Naive thymus-derived CD4-positive, alpha-beta T cell (primary cell): ENCODE data around the gene EPHA5. TPM values are rescaled to one million over a fixed set of nuclear protein-coding genes. Genes with fewer than 3 reads are reported as not detected.

Source experiments
- ATAC-seq: fragments of 150-1000 bp; cut with Tn5 transposase; 2 replicates; pipeline ENCODE4 v1.10.0; 2021; ENCODE audit warnings: mild to moderate bottlenecking, moderate library complexity
- CTCF ChIA-PET: fragments of 350-600 bp; sonication (Branson Sonifier 250); formaldehyde crosslinking; loops from one replicate; lab custom pipeline; 2021; ENCODE audit warnings: antibody characterized with exemption; lab: Charles Lee
- POLR2A ChIA-PET: fragments of 350-600 bp; sonication (Branson Sonifier 250); formaldehyde crosslinking; loops from one replicate; lab custom pipeline; 2021; ENCODE audit warnings: antibody characterized with exemption, inconsistent platforms; lab: Charles Lee
- DNase-seq, 9 donors: peaks; one replicate each; pipeline versions ENCODE4 v3.0.0 to v3.0.0-alpha.2; 2020 to 2022; ENCODE audit warnings: mixed read lengths in 1 of 9
- H3K27ac ChIP-seq: one replicate; pipeline ENCODE4 v1.7.0; 2013; ENCODE audit warnings: mild to moderate bottlenecking, low read depth, low read length, moderate library complexity
- H3K27me3 ChIP-seq, 2 donors: one replicate each; pipeline ENCODE4 v1.7.0; 2013; ENCODE audit warnings: low read length in 2 of 2, mild to moderate bottlenecking in 2 of 2, moderate library complexity in 2 of 2; ENCODE audit not compliant: control insufficient read depth in 2 of 2, insufficient read depth in 2 of 2
- H3K36me3 ChIP-seq, 3 experiments: 1 replicate in 2 of 3; 2 replicates in 1 of 3; pipeline ENCODE4 v1.7.0; 2013; ENCODE audit warnings: low read length in 3 of 3, mild to moderate bottlenecking in 3 of 3, moderate library complexity in 1 of 3; ENCODE audit not compliant: insufficient read depth in 3 of 3, control insufficient read depth in 2 of 3
- H3K4me1 ChIP-seq, 2 donors: one replicate each; pipeline ENCODE4 v1.7.0; 2013; ENCODE audit warnings: low read length in 2 of 2, mild to moderate bottlenecking in 2 of 2, moderate library complexity in 1 of 2; ENCODE audit not compliant: control insufficient read depth in 2 of 2, insufficient read depth in 2 of 2
- H3K4me3 ChIP-seq: 2 replicates; pipeline ENCODE4 v1.7.0; 2013; ENCODE audit warnings: mild to moderate bottlenecking, low read length
- H3K9me3 ChIP-seq, 3 experiments: 1 replicate in 2 of 3; 2 replicates in 1 of 3; pipeline ENCODE4 v1.7.0; 2013; ENCODE audit warnings: low read length in 3 of 3; ENCODE audit not compliant: control insufficient read depth in 2 of 3
- H3K27ac Mint-ChIP-seq, 9 donors: one replicate each; pipeline ENCODE4 v1.8.0; 2020 to 2022; ENCODE audit warnings: mixed read lengths in 9 of 9, mild to moderate bottlenecking in 8 of 9, moderate library complexity in 5 of 9, inconsistent platforms in 2 of 9
- H3K27me3 Mint-ChIP-seq, 5 donors: one replicate each; pipeline ENCODE4 v1.8.0; 2021 to 2022; ENCODE audit warnings: mixed read lengths in 5 of 5, mild to moderate bottlenecking in 1 of 5
- H3K36me3 Mint-ChIP-seq, 5 donors: one replicate each; pipeline ENCODE4 v1.8.0; 2020 to 2022; ENCODE audit warnings: mixed read lengths in 5 of 5, mild to moderate bottlenecking in 3 of 5, inconsistent platforms in 1 of 5
- H3K4me1 Mint-ChIP-seq, 7 donors: one replicate each; pipeline ENCODE4 v1.8.0; 2020 to 2022; ENCODE audit warnings: mixed read lengths in 7 of 7, mild to moderate bottlenecking in 3 of 7, inconsistent platforms in 1 of 7
- H3K4me3 Mint-ChIP-seq, 10 donors: one replicate each; pipeline ENCODE4 v1.8.0; 2020 to 2022; ENCODE audit warnings: mild to moderate bottlenecking in 10 of 10, mixed read lengths in 10 of 10, moderate library complexity in 6 of 10, inconsistent platforms in 2 of 10
- H3K9me3 Mint-ChIP-seq, 11 donors: one replicate each; pipeline ENCODE4 v1.8.0; 2020 to 2022; ENCODE audit warnings: mixed read lengths in 11 of 11, mild to moderate bottlenecking in 4 of 11, inconsistent platforms in 1 of 11, moderate library complexity in 1 of 11
- intact Hi-C, 2 donors: fragments of 100-400 bp; cut with micrococcal nuclease; formaldehyde crosslinking; loops; one replicate each; pipeline ENCODE4 v1.15.1; 2023
- polyA plus RNA-seq, 2 donors: library from polyadenylated mRNA; unstranded; fragments of 300-500 nt; fragmentation: Illumina TruSeq; gene quantifications; one replicate each; pipeline ENCODE4 v1.2.3, GENCODE V29; 2021
- total RNA-seq, 6 experiments: library from RNA in 5 of 6; stranded (reverse) in 5 of 6; gene quantifications; 1 replicate in 5 of 6; 2 replicates in 1 of 6; pipeline ENCODE4 v1.2.3 and lab custom pipeline; 2021 to 2026

The EPHA5 gene
- total and polyA plus RNA-seq, 7 experiments from 2014 or later: not detected

DNA sequence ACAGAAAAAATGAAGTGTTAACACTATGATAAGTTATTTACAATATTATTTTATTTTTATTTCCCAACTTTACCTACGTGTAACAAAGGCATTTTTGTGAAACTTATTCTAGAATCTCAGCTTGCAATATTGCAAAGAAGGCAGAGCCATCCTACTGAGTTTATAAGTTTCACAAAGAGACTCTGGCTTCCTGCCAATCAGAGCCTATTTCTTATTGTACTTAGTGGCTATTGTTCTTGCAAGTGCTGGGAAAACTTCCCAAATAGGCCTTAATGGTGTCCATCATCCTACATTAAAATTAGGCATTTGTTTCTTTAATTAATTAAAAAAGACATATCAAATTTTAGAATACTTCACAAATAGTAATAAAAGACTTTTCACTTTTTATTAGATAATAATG lies 233.2 kb downstream of the EPHA5 start:
- Histone ChIP-seq H3K27me3 (no peaks in the 10 kb centered on the region), H3K4me1 (no peaks in the 10 kb centered on the region), H3K4me3 (no peak overlapping the region), H3K36me3 (no peaks in the 10 kb centered on the region), H3K27ac (no peak overlapping the region), H3K9me3 (no peaks in the 10 kb centered on the region)
- intact Hi-C loops: no loop called here
- no peaks in the 10 kb centered on the region for H3K36me3 Mint-ChIP-seq
- ChIA-PET CTCF (no interaction called here), POLR2A (no interaction called here)
- no peak overlapping the region for H3K4me3 Mint-ChIP-seq
- DNase-seq: no peak
- H3K4me1 Mint-ChIP-seq: no peaks in the 10 kb centered on the region
- no peak for ATAC-seq
- H3K27me3 Mint-ChIP-seq: no peaks in the 10 kb centered on the region
- H3K27ac Mint-ChIP-seq: no peak overlapping the region
- H3K9me3 Mint-ChIP-seq: peaks cover 0 to 16% (median 0%) of the 10 kb centered on the region in 11 donors

DNA sequence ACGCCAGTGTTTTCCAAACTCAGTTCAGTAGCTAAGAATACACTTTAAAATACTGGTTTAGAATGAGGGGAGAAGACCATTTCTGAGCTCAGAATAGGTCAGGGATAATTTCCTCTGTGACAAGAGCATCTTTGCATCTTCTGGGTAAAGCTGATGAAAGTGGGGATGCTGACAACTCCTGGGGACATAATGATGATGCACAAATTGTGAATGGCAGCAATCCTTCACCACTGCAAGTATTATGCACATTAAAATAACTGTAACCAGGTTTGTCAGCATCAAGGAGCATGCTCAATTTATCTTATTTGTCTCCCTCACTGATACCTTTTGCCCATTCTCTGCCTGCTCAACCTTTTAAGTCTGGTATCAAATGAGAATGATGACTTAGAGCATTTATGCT lies 248.2 kb downstream of the EPHA5 start:
- no peak for ATAC-seq
- Histone ChIP-seq H3K4me3 (no peak overlapping the region), H3K9me3 (no peaks in the 10 kb centered on the region), H3K27ac (no peak overlapping the region), H3K36me3 (no peaks in the 10 kb centered on the region), H3K27me3 (no peaks in the 10 kb centered on the region), H3K4me1 (no peaks in the 10 kb centered on the region)
- intact Hi-C loops: no loop called here
- peaks cover 0 to 18% (median 2%) of the 10 kb centered on the region in 11 donors for H3K9me3 Mint-ChIP-seq
- H3K27ac Mint-ChIP-seq: no peak overlapping the region
- no peaks in the 10 kb centered on the region for H3K36me3 Mint-ChIP-seq
- no peaks in the 10 kb centered on the region for H3K4me1 Mint-ChIP-seq
- H3K27me3 Mint-ChIP-seq: no peaks in the 10 kb centered on the region
- DNase-seq: no peak
- ChIA-PET POLR2A (no interaction called here), CTCF (no interaction called here)
- H3K4me3 Mint-ChIP-seq: no peak overlapping the region

- Mint-ChIP-seq H3K27me3 (no peaks in the 10 kb centered on the region), H3K4me1 (no peaks in the 10 kb centered on the region), H3K9me3 (peaks cover 0 to 13% (median 0%) of the 10 kb centered on the region in 11 donors), H3K36me3 (no peaks in the 10 kb centered on the region), H3K27ac (no peak overlapping the region), H3K4me3 (no peak overlapping the region)
- intact Hi-C loops: no loop called here
- no peaks in the 10 kb centered on the region for H3K27me3 ChIP-seq
- ATAC-seq (no peak), DNase-seq (no peak)
- ChIA-PET POLR2A (no interaction called here), CTCF (no interaction called here)
- no peak overlapping the region for H3K27ac ChIP-seq
- H3K4me3 ChIP-seq: no peak overlapping the region
- no peaks in the 10 kb centered on the region for H3K36me3 ChIP-seq
- H3K4me1 ChIP-seq: no peaks in the 10 kb centered on the region
- no peaks in the 10 kb centered on the region for H3K9me3 ChIP-seq
Observed at GRCh38 chr4:65420036-65420435, 250.3 kb downstream of the EPHA5 start.

DNA sequence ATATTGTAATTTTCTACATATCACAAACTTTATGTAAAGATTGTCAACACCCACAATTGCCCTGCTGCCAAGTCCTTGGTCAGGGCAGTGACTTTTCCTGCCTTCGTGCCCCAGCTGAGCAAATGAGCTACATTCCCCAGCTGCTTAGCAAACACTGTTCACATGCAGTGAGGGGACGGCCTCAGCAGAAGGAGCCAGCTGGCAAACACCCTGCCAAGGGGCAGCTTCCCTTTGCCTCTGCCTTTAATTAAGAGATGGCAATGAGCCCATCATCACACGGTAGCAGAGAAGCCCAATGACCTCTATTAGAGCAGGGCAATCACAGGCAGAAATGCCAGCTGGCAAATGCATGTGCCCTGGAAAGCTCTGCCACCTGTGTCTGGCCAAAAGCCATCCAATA lies 253.4 kb downstream of the EPHA5 start:
- H3K36me3 Mint-ChIP-seq: no peaks in the 10 kb centered on the region
- H3K27me3 Mint-ChIP-seq: no peaks in the 10 kb centered on the region
- no peak overlapping the region for H3K27ac Mint-ChIP-seq
- Histone ChIP-seq H3K4me1 (no peaks in the 10 kb centered on the region), H3K27ac (no peak overlapping the region), H3K4me3 (no peak overlapping the region), H3K9me3 (no peaks in the 10 kb centered on the region), H3K27me3 (no peaks in the 10 kb centered on the region), H3K36me3 (no peaks in the 10 kb centered on the region)
- DNase-seq (no peak), ATAC-seq (no peak)
- no peak overlapping the region for H3K4me3 Mint-ChIP-seq
- intact Hi-C loops: no loop called here
- ChIA-PET CTCF (no interaction called here), POLR2A (no interaction called here)
- H3K9me3 Mint-ChIP-seq: peaks cover 0 to 4% (median 0%) of the 10 kb centered on the region in 11 donors
- H3K4me1 Mint-ChIP-seq: no peaks in the 10 kb centered on the region

DNA sequence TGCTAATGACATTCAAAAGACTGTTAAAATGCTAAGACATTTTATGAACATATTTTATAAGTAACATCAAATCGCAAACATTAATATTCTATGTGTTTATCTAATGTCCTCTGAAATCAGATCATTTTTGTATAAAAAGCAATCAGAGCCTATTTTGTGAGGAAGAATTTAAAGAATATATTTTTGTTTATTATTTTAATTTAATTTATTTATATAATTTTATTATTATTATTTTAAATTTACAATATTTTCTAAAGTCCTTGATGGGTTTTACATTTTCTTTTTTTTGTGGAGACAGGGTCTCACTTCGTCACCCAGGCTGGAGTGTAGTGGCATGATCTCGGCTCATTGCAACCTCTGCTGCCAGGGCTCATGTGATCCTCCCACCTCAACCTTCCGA lies 262.8 kb downstream of the EPHA5 start:
- no peaks in the 10 kb centered on the region for H3K9me3 ChIP-seq
- Mint-ChIP-seq H3K27me3 (no peaks in the 10 kb centered on the region), H3K36me3 (no peaks in the 10 kb centered on the region), H3K9me3 (peaks cover 0 to 13% (median 0%) of the 10 kb centered on the region in 11 donors), H3K4me3 (no peak overlapping the region), H3K27ac (no peak overlapping the region), H3K4me1 (no peaks in the 10 kb centered on the region)
- intact Hi-C loops: no loop called here
- ATAC-seq: no peak
- no peak overlapping the region for H3K4me3 ChIP-seq
- H3K27ac ChIP-seq: no peak overlapping the region
- POLR2A ChIA-PET: no interaction called here
- CTCF ChIA-PET: no interaction called here
- H3K36me3 ChIP-seq: no peaks in the 10 kb centered on the region
- H3K4me1 ChIP-seq: no peaks in the 10 kb centered on the region
- no peak for DNase-seq
- no peaks in the 10 kb centered on the region for H3K27me3 ChIP-seq

DNA sequence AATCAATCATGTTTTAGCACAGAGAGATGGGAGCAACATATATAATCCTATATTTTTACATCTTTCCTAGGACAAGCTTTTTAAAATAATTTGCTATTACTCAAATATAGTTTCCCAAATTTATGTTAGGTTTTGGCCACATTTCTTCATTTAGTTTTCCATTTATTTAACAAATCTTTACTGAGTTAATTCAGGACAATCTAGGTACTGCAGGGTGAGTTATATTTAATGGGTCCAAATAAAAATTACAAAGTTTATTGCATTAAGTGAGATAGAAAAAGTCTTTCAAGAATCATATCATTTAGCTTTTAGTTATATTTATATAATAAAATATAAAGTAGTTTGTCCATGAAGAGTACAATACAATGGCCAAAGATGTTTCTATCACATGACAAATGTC lies 269.2 kb downstream of the EPHA5 start:
- H3K27me3 Mint-ChIP-seq: no peaks in the 10 kb centered on the region
- ChIA-PET POLR2A (no interaction called here), CTCF (no interaction called here)
- peaks cover 0 to 22% (median 4%) of the 10 kb centered on the region in 11 donors for H3K9me3 Mint-ChIP-seq
- Histone ChIP-seq H3K4me1 (no peaks in the 10 kb centered on the region), H3K27me3 (no peaks in the 10 kb centered on the region), H3K36me3 (no peaks in the 10 kb centered on the region), H3K4me3 (no peak overlapping the region), H3K27ac (no peak overlapping the region), H3K9me3 (no peaks in the 10 kb centered on the region)
- ATAC-seq: no peak
- DNase-seq: no peak
- no peak overlapping the region for H3K27ac Mint-ChIP-seq
- no peak overlapping the region for H3K4me3 Mint-ChIP-seq
- intact Hi-C loops: no loop called here
- no peaks in the 10 kb centered on the region for H3K4me1 Mint-ChIP-seq
- H3K36me3 Mint-ChIP-seq: no peaks in the 10 kb centered on the region

- no peak overlapping the region for H3K4me3 ChIP-seq
- no peak for ATAC-seq
- Mint-ChIP-seq H3K4me3 (no peak overlapping the region), H3K27me3 (no peaks in the 10 kb centered on the region), H3K4me1 (no peaks in the 10 kb centered on the region), H3K27ac (no peak overlapping the region), H3K9me3 (peaks cover 0 to 16% (median 4%) of the 10 kb centered on the region in 11 donors), H3K36me3 (no peaks in the 10 kb centered on the region)
- H3K4me1 ChIP-seq: no peaks in the 10 kb centered on the region
- no peaks in the 10 kb centered on the region for H3K27me3 ChIP-seq
- no peak overlapping the region for H3K27ac ChIP-seq
- intact Hi-C loops: no loop called here
- no peaks in the 10 kb centered on the region for H3K36me3 ChIP-seq
- CTCF ChIA-PET: no interaction called here
- H3K9me3 ChIP-seq: no peaks in the 10 kb centered on the region
- POLR2A ChIA-PET: no interaction called here
- DNase-seq: no peak
Observed at GRCh38 chr4:65399084-65399483, 271.2 kb downstream of the EPHA5 start.
